ENCODE data around the gene CREB3L1.

DNA sequence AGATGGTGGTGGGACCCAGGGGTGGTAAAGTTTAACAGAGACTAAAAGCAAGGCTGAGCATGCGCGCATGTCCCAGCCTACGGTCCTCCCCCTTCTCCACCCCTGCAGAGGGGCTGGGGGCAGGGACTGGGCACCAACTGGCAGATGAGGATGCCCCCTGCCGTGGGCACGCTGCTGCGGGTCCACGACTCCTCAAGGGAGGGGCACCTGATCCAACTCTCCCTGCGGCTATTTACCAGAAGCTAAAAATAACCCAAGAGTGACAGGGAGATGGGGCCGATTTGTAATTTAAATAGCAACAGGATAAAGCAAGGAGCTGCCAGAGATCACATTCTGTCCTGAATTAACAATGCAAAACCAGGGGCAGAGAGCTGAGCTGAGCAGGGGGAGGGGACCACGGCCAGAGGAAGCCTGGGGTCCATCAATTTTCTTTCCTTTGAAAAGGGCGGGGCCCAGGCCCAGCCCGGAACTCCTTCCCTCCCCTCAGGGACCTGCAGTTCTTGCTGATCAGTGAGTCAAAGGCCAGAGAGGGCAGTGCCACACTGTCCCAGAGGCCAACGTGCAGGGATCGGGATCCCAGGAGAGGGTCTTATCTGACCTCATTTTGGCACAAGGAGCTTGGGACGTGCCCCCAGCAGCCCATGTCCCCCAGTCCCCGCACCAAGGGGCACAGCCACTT lies 61.7 kb downstream of the CREB3L1 start:
- TF ChIP-seq ZBTB7A (IDR thresholded peaks at IDR 0.05; ENCODE audit: low read depth) (no peak), FOXM1 (IDR thresholded peaks at IDR 0.05; ENCODE audit: borderline replicate concordance, low read depth) (no peak), CEBPB (IDR thresholded peaks at IDR 0.05) (no peak)
- TF ChIP-seq, protein P1, sequence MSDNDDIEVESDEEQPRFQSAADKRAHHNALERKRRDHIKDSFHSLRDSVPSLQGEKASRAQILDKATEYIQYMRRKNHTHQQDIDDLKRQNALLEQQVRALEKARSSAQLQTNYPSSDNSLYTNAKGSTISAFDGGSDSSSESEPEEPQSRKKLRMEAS (IDR thresholded peaks at IDR 0.05), result no peak
